Common myeloid progenitor, CD34-positive (primary cell): Measurements from ENCODE around the gene COBLL1.

Source experiments
- CTCF ChIA-PET: fragments of 350-600 bp; sonication (Branson Sonifier 250); formaldehyde crosslinking; loops from one replicate; lab custom pipeline; 2021; ENCODE audit warnings: antibody characterized with exemption; lab: Charles Lee
- POLR2A ChIA-PET: fragments of 350-600 bp; sonication (Branson Sonifier 250); formaldehyde crosslinking; loops from one replicate; lab custom pipeline; 2021; ENCODE audit warnings: antibody characterized with exemption; lab: Charles Lee
- DNase-seq, 3 donors: peaks; one replicate each; pipeline versions ENCODE4 v3.0.0 to v3.0.0-alpha.2; 2013
- H3K27ac ChIP-seq, 2 experiments: 1 replicate in 1 of 2; 2 replicates in 1 of 2; pipeline ENCODE4 v1.7.0; 2013; ENCODE audit warnings: inconsistent platforms in 2 of 2, low read length in 2 of 2, mild to moderate bottlenecking in 2 of 2, low read depth in 1 of 2, moderate library complexity in 1 of 2; ENCODE audit not compliant: severe bottlenecking in 2 of 2, insufficient read depth in 1 of 2, poor library complexity in 1 of 2
- H3K27me3 ChIP-seq, 5 experiments: replicated peaks in 2 of 5; 1 replicate in 3 of 5; 2 replicates in 2 of 5; pipeline versions ENCODE4 v1.6.1 to v1.7.0; 2013; ENCODE audit warnings: low read length in 4 of 5, mild to moderate bottlenecking in 2 of 5, moderate library complexity in 2 of 5, inconsistent platforms in 1 of 5; ENCODE audit not compliant: insufficient read depth in 5 of 5, control insufficient read depth in 4 of 5
- H3K36me3 ChIP-seq, 4 experiments: 1 replicate in 2 of 4; 2 replicates in 2 of 4; pipeline versions ENCODE4 v1.6.1 to v1.7.0; 2013; ENCODE audit warnings: low read length in 3 of 4, control low read depth in 1 of 4, mild to moderate bottlenecking in 1 of 4; ENCODE audit not compliant: control insufficient read depth in 4 of 4, insufficient read depth in 4 of 4
- H3K4me1 ChIP-seq, 4 experiments: 1 replicate in 3 of 4; 2 replicates in 1 of 4; pipeline versions ENCODE4 v1.6.1 to v1.7.1; 2013; ENCODE audit warnings: low read length in 3 of 4, mild to moderate bottlenecking in 3 of 4, control low read depth in 1 of 4, inconsistent platforms in 1 of 4, moderate library complexity in 1 of 4; ENCODE audit not compliant: control insufficient read depth in 4 of 4, insufficient read depth in 4 of 4; ENCODE audit errors: control extremely low read depth in 1 of 4
- H3K4me3 ChIP-seq, 7 experiments: 1 replicate in 4 of 7; 2 replicates in 3 of 7; pipeline versions ENCODE4 v1.5.1 to v1.7.0; 2013; ENCODE audit warnings: mild to moderate bottlenecking in 7 of 7, low read length in 6 of 7, moderate library complexity in 6 of 7, inconsistent platforms in 2 of 7, low read depth in 2 of 7, control low read depth in 1 of 7; ENCODE audit not compliant: insufficient read depth in 4 of 7, control insufficient read depth in 1 of 7; ENCODE audit errors: extremely low read depth in 1 of 7
- H3K9me3 ChIP-seq, 5 experiments: 1 replicate in 4 of 5; 2 replicates in 1 of 5; pipeline versions ENCODE4 v1.6.1 to v1.7.1; 2013; ENCODE audit warnings: low read length in 4 of 5, mild to moderate bottlenecking in 2 of 5, inconsistent platforms in 1 of 5, low read depth in 1 of 5, moderate library complexity in 1 of 5; ENCODE audit not compliant: control insufficient read depth in 4 of 5, insufficient read depth in 2 of 5; ENCODE audit errors: control extremely low read depth in 1 of 5
- WGBS: methylation state at CpG from one replicate; pipeline ENCODE4 v1.1.5; 2013; ENCODE audit not compliant: insufficient coverage; 5-methylcytosine and 5-hydroxymethylcytosine counted together

Gene COBLL1

GRCh38 chr2:164826293-164827243 is 15.1 kb downstream of the COBLL1 start:
- Histone ChIP-seq H3K9me3 (no peaks in the 10 kb centered on the region), H3K36me3 (no peaks in the 10 kb centered on the region), H3K27me3 (no peaks in the 10 kb centered on the region), H3K4me3 (peak overlapping the region in 3 of 7 experiments; percentile 26 to 64 (median 30)), H3K4me1 (peaks cover 0 to 12% (median 3%) of the 10 kb centered on the region in 4 experiments), H3K27ac (peak overlapping the region; percentile 1 to 64)
- ChIA-PET CTCF (interaction anchor here (1.1 to 1.4 kb wide), 4 partner anchors 16 to 87 kb away, joined by 3 to 5 read pairs (median 4); partner anchors contain the start of gene COBLL1), POLR2A (no interaction called here)
- DNase-seq = peak; percentile 42 to 90 (median 85)
- 69% methylated on average over 4 of the region's 8 CpGs for WGBS

GRCh38 chr2:164824872-164825271 is 16.8 kb downstream of the COBLL1 start:
- Histone ChIP-seq H3K27ac (no peak overlapping the region), H3K36me3 (no peaks in the 10 kb centered on the region), H3K9me3 (no peaks in the 10 kb centered on the region), H3K27me3 (no peaks in the 10 kb centered on the region), H3K4me1 (peaks cover 0 to 12% (median 3%) of the 10 kb centered on the region in 4 experiments), H3K4me3 (no peak overlapping the region)
- ChIA-PET CTCF (interaction anchor here (1.1 kb wide), 1 partner anchor 17 kb away, joined by 3 read pairs; no protein-coding TSS in a partner anchor), POLR2A (no interaction called here)
- peak in 2 of 3 donors; percentile 38 to 59 for DNase-seq

- CTCF ChIA-PET = no interaction called here
- Histone ChIP-seq H3K9me3 (no peaks in the 10 kb centered on the region), H3K4me3 (no peak overlapping the region), H3K27ac (no peak overlapping the region), H3K27me3 (no peaks in the 10 kb centered on the region), H3K36me3 (no peaks in the 10 kb centered on the region), H3K4me1 (peaks cover 0 to 12% (median 3%) of the 10 kb centered on the region in 4 experiments)
- 100% methylated on average over 1 of the region's 5 CpGs for WGBS
- POLR2A ChIA-PET = no interaction called here
- DNase-seq = no peak
Measured at GRCh38 chr2:164823126-164823525, 18.5 kb downstream of the COBLL1 start.

GRCh38 chr2:164821338-164821737 is 20.3 kb downstream of the COBLL1 start:
- Histone ChIP-seq H3K27me3 (no peaks in the 10 kb centered on the region), H3K9me3 (no peaks in the 10 kb centered on the region), H3K4me3 (no peak overlapping the region), H3K36me3 (no peaks in the 10 kb centered on the region), H3K27ac (no peak overlapping the region), H3K4me1 (peaks cover 0 to 6% (median 1%) of the 10 kb centered on the region in 4 experiments)
- ChIA-PET POLR2A (no interaction called here), CTCF (interaction anchor here (1.2 to 1.7 kb wide), 4 partner anchors 12 to 99 kb away, joined by 3 read pairs; partner anchors contain the start of gene COBLL1)
- no CpG with 5 or more reads among the region's 4 CpGs for WGBS
- no peak for DNase-seq

GRCh38 chr2:164818149-164819136 is 23.2 kb downstream of the COBLL1 start:
- H3K27ac ChIP-seq = no peak overlapping the region
- no peak overlapping the region for H3K4me3 ChIP-seq
- no peaks in the 10 kb centered on the region for H3K9me3 ChIP-seq
- H3K27me3 ChIP-seq = no peaks in the 10 kb centered on the region
- ChIA-PET POLR2A (no interaction called here), CTCF (interaction anchor here (1.2 kb wide), 1 partner anchor 23 kb away, joined by 3 read pairs; the partner anchor contains the start of gene COBLL1)
- WGBS = 100% methylated on average over 1 of the region's 14 CpGs
- no peak for DNase-seq
- H3K4me1 ChIP-seq = no peaks in the 10 kb centered on the region
- no peaks in the 10 kb centered on the region for H3K36me3 ChIP-seq

GRCh38 chr2:164816900-164817299 is 24.7 kb downstream of the COBLL1 start:
- DNase-seq = no peak
- H3K36me3 ChIP-seq = no peaks in the 10 kb centered on the region
- ChIA-PET POLR2A (interaction anchor here (0.6 kb wide), 1 partner anchor 12 kb away, joined by 3 read pairs; no protein-coding TSS in a partner anchor), CTCF (interaction anchor here (0.9 to 1.6 kb wide), 2 partner anchors 11 to 25 kb away, joined by 3 to 4 read pairs; partner anchors contain the start of gene COBLL1)
- H3K27me3 ChIP-seq = no peaks in the 10 kb centered on the region
- H3K4me3 ChIP-seq = no peak overlapping the region
- no peaks in the 10 kb centered on the region for H3K9me3 ChIP-seq
- no peak overlapping the region for H3K27ac ChIP-seq
- no peaks in the 10 kb centered on the region for H3K4me1 ChIP-seq
